ENCODE data around the gene EHD1.

DNA sequence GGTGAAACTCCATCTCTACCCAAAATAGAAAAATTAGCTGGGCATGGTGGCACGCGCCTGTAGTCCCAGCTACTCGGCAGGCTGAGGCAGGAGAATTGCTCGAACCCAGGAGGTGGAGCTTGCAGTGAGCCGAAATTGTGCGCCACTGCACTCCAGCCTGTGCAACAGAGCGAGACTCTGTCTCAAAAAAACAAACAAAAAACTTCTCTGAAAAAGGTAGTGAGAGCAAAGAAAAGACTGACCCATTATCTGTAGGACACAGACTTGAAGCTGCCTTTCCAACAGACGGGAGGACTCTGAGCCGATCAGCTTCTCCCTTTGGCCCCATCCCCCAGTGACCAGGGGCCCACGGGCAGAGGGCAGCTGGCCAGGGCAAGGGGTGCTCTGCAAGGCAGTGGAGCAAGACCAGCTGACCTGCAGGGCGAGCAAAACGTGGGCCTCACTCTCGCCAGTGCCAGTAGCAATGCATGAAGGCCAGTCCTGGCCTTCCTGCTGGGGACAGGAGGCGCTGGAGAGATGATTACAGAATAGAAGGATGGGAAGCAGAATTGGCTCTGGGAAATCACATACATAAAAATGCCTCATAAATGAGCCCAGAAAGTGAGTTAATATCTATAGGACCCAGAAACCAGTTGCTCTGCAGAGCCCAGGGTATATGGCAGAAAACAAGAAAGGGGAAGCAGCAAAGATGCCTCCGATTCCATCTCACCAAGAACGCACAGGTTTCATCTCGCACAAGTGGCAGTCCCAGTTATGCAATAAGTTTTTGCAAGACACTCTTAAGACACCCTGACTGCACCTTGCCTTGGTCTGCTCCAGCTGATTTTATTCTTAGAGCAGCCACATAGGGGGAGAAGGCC lies 2.8 kb downstream of the EHD1 start:
- TF ChIP-seq, protein P1, sequence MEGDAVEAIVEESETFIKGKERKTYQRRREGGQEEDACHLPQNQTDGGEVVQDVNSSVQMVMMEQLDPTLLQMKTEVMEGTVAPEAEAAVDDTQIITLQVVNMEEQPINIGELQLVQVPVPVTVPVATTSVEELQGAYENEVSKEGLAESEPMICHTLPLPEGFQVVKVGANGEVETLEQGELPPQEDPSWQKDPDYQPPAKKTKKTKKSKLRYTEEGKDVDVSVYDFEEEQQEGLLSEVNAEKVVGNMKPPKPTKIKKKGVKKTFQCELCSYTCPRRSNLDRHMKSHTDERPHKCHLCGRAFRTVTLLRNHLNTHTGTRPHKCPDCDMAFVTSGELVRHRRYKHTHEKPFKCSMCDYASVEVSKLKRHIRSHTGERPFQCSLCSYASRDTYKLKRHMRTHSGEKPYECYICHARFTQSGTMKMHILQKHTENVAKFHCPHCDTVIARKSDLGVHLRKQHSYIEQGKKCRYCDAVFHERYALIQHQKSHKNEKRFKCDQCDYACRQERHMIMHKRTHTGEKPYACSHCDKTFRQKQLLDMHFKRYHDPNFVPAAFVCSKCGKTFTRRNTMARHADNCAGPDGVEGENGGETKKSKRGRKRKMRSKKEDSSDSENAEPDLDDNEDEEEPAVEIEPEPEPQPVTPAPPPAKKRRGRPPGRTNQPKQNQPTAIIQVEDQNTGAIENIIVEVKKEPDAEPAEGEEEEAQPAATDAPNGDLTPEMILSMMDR (IDR thresholded peaks at IDR 0.05): no peak
- TF ChIP-seq EZH2 (IDR thresholded peaks at IDR 0.05) (no peak), EZH2phosphoT487 (IDR thresholded peaks at IDR 0.05) (no peak)

Measured in neural progenitor cell (in vitro differentiated cells).